NK-92 (cell line): ENCODE results near the gene NLE1.
"Not testable (repeated sequence)": the region's sequence is repeated elsewhere in the genome, so short reads cannot be mapped to it uniquely, and the experiment has no call there.

Source experiments
- DNase-seq: peaks from one replicate; lab custom pipeline; 2025; ENCODE audit not compliant: unreplicated experiment; lab: John Stamatoyannopoulos, UW

Gene NLE1

GRCh38 chr17:35141681-35142466, at the start of gene NLE1:
Gene NLE1, minus strand, starts transcription at chr17:35142303. Its CDS starts 28 bp downstream, at chr17:35142275.
- DNase-seq: no peak

- no peak for DNase-seq
Measured at GRCh38 chr17:35191001-35191695, 49.0 kb upstream of the NLE1 start.

- DNase-seq: no peak
Measured at GRCh38 chr17:35189291-35189690, 47.2 kb upstream of the NLE1 start.

GRCh38 chr17:35188111-35188510, 46.0 kb upstream of the NLE1 start:
- no peak for DNase-seq

- DNase-seq: no peak
Measured at GRCh38 chr17:35187481-35187880, 45.4 kb upstream of the NLE1 start.

GRCh38 chr17:35185849-35186248, 43.7 kb upstream of the NLE1 start:
- no peak for DNase-seq

- no peak for DNase-seq
Measured at GRCh38 chr17:35184274-35184673, 42.2 kb upstream of the NLE1 start.

- DNase-seq: no peak
Measured at GRCh38 chr17:35183332-35183731, 41.2 kb upstream of the NLE1 start.

GRCh38 chr17:35179379-35179778, 37.3 kb upstream of the NLE1 start:
- not testable (repeated sequence) for DNase-seq

GRCh38 chr17:35176897-35177296, 34.8 kb upstream of the NLE1 start:
- no peak for DNase-seq

GRCh38 chr17:35175638-35176415, 33.7 kb upstream of the NLE1 start:
- no peak for DNase-seq

GRCh38 chr17:35174835-35175334, 32.8 kb upstream of the NLE1 start:
- DNase-seq: no peak

GRCh38 chr17:35172321-35172720, 30.2 kb upstream of the NLE1 start:
- DNase-seq: not testable (repeated sequence)

- no peak for DNase-seq
Measured at GRCh38 chr17:35171834-35172233, 29.7 kb upstream of the NLE1 start.

- no peak for DNase-seq
Measured at GRCh38 chr17:35170968-35171771, 29.1 kb upstream of the NLE1 start.

- no peak for DNase-seq
Measured at GRCh38 chr17:35169835-35170363, 27.8 kb upstream of the NLE1 start.

- no peak for DNase-seq
Measured at GRCh38 chr17:35167666-35168065, 25.6 kb upstream of the NLE1 start.

- DNase-seq: no peak
Measured at GRCh38 chr17:35167046-35167445, 24.9 kb upstream of the NLE1 start.

GRCh38 chr17:35166526-35166925, 24.4 kb upstream of the NLE1 start:
- no peak for DNase-seq

GRCh38 chr17:35164716-35165115, 22.6 kb upstream of the NLE1 start:
- DNase-seq: no peak
